CD4-positive, alpha-beta memory T cell (primary cell): ENCODE results near the gene MICB. TPM values are rescaled to one million over a fixed set of nuclear protein-coding genes. Genes with fewer than 3 reads are reported as not detected.
"Not testable (repeated sequence)": the region's sequence is repeated elsewhere in the genome, so short reads cannot be mapped to it uniquely, and the experiment has no call there.

Source experiments
- CTCF ChIA-PET: fragments of 350-600 bp; sonication (Branson Sonifier 250); formaldehyde crosslinking; loops from one replicate; lab custom pipeline; 2021; ENCODE audit warnings: inconsistent platforms; ENCODE audit not compliant: partially characterized antibody; lab: Charles Lee
- POLR2A ChIA-PET: fragments of 350-600 bp; sonication (Branson Sonifier 250); formaldehyde crosslinking; loops from one replicate; lab custom pipeline; 2021; ENCODE audit not compliant: partially characterized antibody; lab: Charles Lee
- DNase-seq, 5 donors: peaks; one replicate each; pipeline versions ENCODE4 v3.0.0 to v3.0.0-alpha.2; 2020 to 2022; ENCODE audit warnings: mixed read lengths in 1 of 5
- H3K27ac ChIP-seq: one replicate; pipeline ENCODE4 v1.7.0; 2013; ENCODE audit warnings: low read depth, low read length
- H3K27me3 ChIP-seq: 2 replicates; pipeline ENCODE4 v1.7.0; 2013; ENCODE audit warnings: mild to moderate bottlenecking, low read length, moderate library complexity; ENCODE audit not compliant: insufficient read depth
- H3K36me3 ChIP-seq: 2 replicates; pipeline ENCODE4 v1.7.0; 2013; ENCODE audit warnings: mild to moderate bottlenecking, low read length, moderate library complexity; ENCODE audit not compliant: insufficient read depth
- H3K4me1 ChIP-seq: 2 replicates; pipeline ENCODE4 v1.7.0; 2013; ENCODE audit warnings: mild to moderate bottlenecking, low read length, moderate library complexity; ENCODE audit not compliant: insufficient read depth
- H3K4me3 ChIP-seq, 2 donors: one replicate each; pipeline ENCODE4 v1.7.0; 2013; ENCODE audit warnings: low read length in 2 of 2, mild to moderate bottlenecking in 1 of 2
- H3K9me3 ChIP-seq, 2 donors: one replicate each; pipeline ENCODE4 v1.7.0; 2013; ENCODE audit warnings: low read length in 2 of 2, control low read depth in 1 of 2; ENCODE audit not compliant: control insufficient read depth in 1 of 2
- H3K27ac Mint-ChIP-seq, 7 donors: one replicate each; pipeline ENCODE4 v1.8.0; 2020 to 2021; ENCODE audit warnings: mixed read lengths in 7 of 7, mild to moderate bottlenecking in 6 of 7, inconsistent platforms in 3 of 7, moderate library complexity in 3 of 7
- H3K27me3 Mint-ChIP-seq, 2 donors: one replicate each; pipeline ENCODE4 v1.8.0; 2020 to 2021; ENCODE audit warnings: mixed read lengths in 2 of 2
- H3K36me3 Mint-ChIP-seq, 2 donors: one replicate each; pipeline ENCODE4 v1.8.0; 2020 to 2021; ENCODE audit warnings: mixed read lengths in 2 of 2, inconsistent platforms in 1 of 2, mild to moderate bottlenecking in 1 of 2
- H3K4me1 Mint-ChIP-seq, 4 donors: one replicate each; pipeline ENCODE4 v1.8.0; 2020 to 2021; ENCODE audit warnings: mixed read lengths in 4 of 4, mild to moderate bottlenecking in 1 of 4
- H3K4me3 Mint-ChIP-seq, 8 donors: one replicate each; pipeline ENCODE4 v1.8.0; 2020 to 2021; ENCODE audit warnings: mixed read lengths in 8 of 8, mild to moderate bottlenecking in 7 of 8, moderate library complexity in 6 of 8, inconsistent platforms in 3 of 8
- H3K9me3 Mint-ChIP-seq, 8 donors: one replicate each; pipeline ENCODE4 v1.8.0; 2020 to 2021; ENCODE audit warnings: mixed read lengths in 8 of 8, mild to moderate bottlenecking in 5 of 8, inconsistent platforms in 3 of 8, moderate library complexity in 1 of 8
- intact Hi-C: fragments of 100-400 bp; cut with micrococcal nuclease; formaldehyde crosslinking; loops from one replicate; pipeline ENCODE4 v1.15.1; 2023
- polyA plus RNA-seq, 2 donors: library from polyadenylated mRNA; unstranded; fragments of 300-500 nt; fragmentation: Illumina TruSeq; gene quantifications; one replicate each; pipeline ENCODE4 v1.2.3, GENCODE V29; 2021
- total RNA-seq, 2 experiments: library from RNA; stranded (reverse); gene quantifications; one replicate each; pipeline ENCODE4 v1.2.3, GENCODE V29; 2021

Gene MICB
- total RNA-seq (10 to 100 TPM; 21.4 to 26.3 TPM), polyA plus RNA-seq (10 to 100 TPM in 1 of 2 donors, 1 to 10 TPM in 1; 8.0 to 11.5 TPM)

GRCh38 chr6:31497531-31498476 lies at the start of gene MICB:
Gene MICB, plus strand, starts transcription at chr6:31498145. Its CDS starts 49 bp downstream, at chr6:31498194.
- Mint-ChIP-seq H3K4me1 (peaks cover 47 to 85% (median 63%) of the 10 kb centered on the region in 4 donors), H3K9me3 (peaks cover 0 to 2% (median 0%) of the 10 kb centered on the region in 8 donors), H3K27me3 (no peaks in the 10 kb centered on the region), H3K36me3 (peaks cover 0 to 13% of the 10 kb centered on the region in 2 donors), H3K27ac (peak within 1 kb of the TSS; percentile 85 to 97 (median 95)), H3K4me3 (peak within 1 kb of the TSS; percentile 90 to 98 (median 94))
- intact Hi-C loops: no loop called here
- H3K27me3 ChIP-seq: no peaks in the 10 kb centered on the region
- ChIA-PET POLR2A (interaction anchor here (0.6 to 7.8 kb wide), 14 partner anchors 24 to 478 kb away, joined by 3 to 152 read pairs (median 6); partner anchors contain the start of genes ATP6V1G2, BAG6, DDX39B and LTB), CTCF (interaction anchor here (0.6 to 6.3 kb wide), 5 partner anchors 19 to 99 kb away, joined by 3 to 82 read pairs (median 6); partner anchors contain the start of gene DDX39B)
- peak within 1 kb of the TSS; percentile 78 for H3K27ac ChIP-seq
- no peaks in the 10 kb centered on the region for H3K36me3 ChIP-seq
- H3K4me3 ChIP-seq: peak within 1 kb of the TSS; percentile 67 to 86
- peaks cover 53% of the 10 kb centered on the region for H3K4me1 ChIP-seq
- no peaks in the 10 kb centered on the region for H3K9me3 ChIP-seq
- DNase-seq: peak; percentile 80 to 94 (median 81)

DNA sequence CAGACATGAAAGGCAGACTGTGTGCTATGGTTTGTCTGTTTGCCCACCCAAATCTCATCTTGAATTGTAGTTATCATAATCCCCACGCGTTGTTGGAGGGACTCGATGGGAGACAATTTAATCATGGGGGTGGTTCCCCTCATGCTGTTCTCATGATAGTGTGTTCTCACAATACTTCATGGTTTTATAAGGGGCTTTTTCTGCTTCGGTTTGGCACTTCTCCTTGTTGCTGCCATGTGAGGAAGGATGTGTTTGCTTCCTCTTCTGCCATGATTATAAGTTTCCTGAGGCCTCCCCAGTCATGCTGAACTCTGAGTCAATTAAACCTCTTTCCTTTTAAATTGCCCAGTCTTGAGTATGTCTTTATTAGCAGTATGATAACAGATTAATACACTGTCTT lies 47.2 kb upstream of the MICB start:
- no peaks in the 10 kb centered on the region for H3K4me1 Mint-ChIP-seq
- Histone ChIP-seq H3K27ac (no peak overlapping the region), H3K9me3 (no peaks in the 10 kb centered on the region), H3K4me1 (no peaks in the 10 kb centered on the region), H3K27me3 (peaks cover 7% of the 10 kb centered on the region), H3K36me3 (no peaks in the 10 kb centered on the region), H3K4me3 (no peak overlapping the region)
- ChIA-PET CTCF (no interaction called here), POLR2A (no interaction called here)
- intact Hi-C loops: no loop called here
- no peak overlapping the region for H3K4me3 Mint-ChIP-seq
- no peak for DNase-seq
- H3K9me3 Mint-ChIP-seq: peaks cover 0 to 20% (median 8%) of the 10 kb centered on the region in 8 donors
- peaks cover 11 to 12% of the 10 kb centered on the region in 2 donors for H3K27me3 Mint-ChIP-seq
- H3K36me3 Mint-ChIP-seq: peaks cover 3 to 5% of the 10 kb centered on the region in 2 donors
- no peak overlapping the region for H3K27ac Mint-ChIP-seq

- peaks cover 3 to 5% of the 10 kb centered on the region in 2 donors for H3K36me3 Mint-ChIP-seq
- DNase-seq: no peak
- CTCF ChIA-PET: no interaction called here
Observed at GRCh38 chr6:31452859-31453258, 45.1 kb upstream of the MICB start.

GRCh38 chr6:31453259-31453658 lies 44.7 kb upstream of the MICB start:
- ChIA-PET CTCF (no interaction called here), POLR2A (interaction anchor here (1.4 kb wide), 1 partner anchor 9 kb away, joined by 4 read pairs; no protein-coding TSS in a partner anchor)
- intact Hi-C loops: no loop called here
- H3K27ac Mint-ChIP-seq: peak overlapping the region in 1 of 7 donors; percentile 35
- H3K36me3 Mint-ChIP-seq: peaks cover 3 to 5% of the 10 kb centered on the region in 2 donors
- H3K4me3 ChIP-seq: no peak overlapping the region
- H3K27me3 Mint-ChIP-seq: peaks cover 7 to 8% of the 10 kb centered on the region in 2 donors
- H3K9me3 ChIP-seq: no peaks in the 10 kb centered on the region
- no peak overlapping the region for H3K27ac ChIP-seq
- no peak for DNase-seq
- no peak overlapping the region for H3K4me3 Mint-ChIP-seq
- no peaks in the 10 kb centered on the region for H3K4me1 ChIP-seq
- H3K9me3 Mint-ChIP-seq: peaks cover 0 to 20% (median 8%) of the 10 kb centered on the region in 8 donors
- no peaks in the 10 kb centered on the region for H3K4me1 Mint-ChIP-seq
- H3K27me3 ChIP-seq: peaks cover 7% of the 10 kb centered on the region
- H3K36me3 ChIP-seq: no peaks in the 10 kb centered on the region

More at GRCh38 chr6:31452859-31453258, 45.1 kb upstream of the MICB start:
- H3K27me3 Mint-ChIP-seq: peaks cover 7 to 8% of the 10 kb centered on the region in 2 donors
- no peak overlapping the region for H3K27ac Mint-ChIP-seq
- Histone ChIP-seq H3K27me3 (peaks cover 7% of the 10 kb centered on the region), H3K27ac (no peak overlapping the region), H3K9me3 (no peaks in the 10 kb centered on the region), H3K36me3 (no peaks in the 10 kb centered on the region), H3K4me3 (no peak overlapping the region), H3K4me1 (no peaks in the 10 kb centered on the region)
- H3K9me3 Mint-ChIP-seq: peaks cover 0 to 20% (median 8%) of the 10 kb centered on the region in 8 donors
- no peaks in the 10 kb centered on the region for H3K4me1 Mint-ChIP-seq
- POLR2A ChIA-PET: interaction anchor here (1.4 kb wide), 1 partner anchor 10 kb away, joined by 4 read pairs; no protein-coding TSS in a partner anchor
- H3K4me3 Mint-ChIP-seq: no peak overlapping the region
- intact Hi-C loops: no loop called here

DNA sequence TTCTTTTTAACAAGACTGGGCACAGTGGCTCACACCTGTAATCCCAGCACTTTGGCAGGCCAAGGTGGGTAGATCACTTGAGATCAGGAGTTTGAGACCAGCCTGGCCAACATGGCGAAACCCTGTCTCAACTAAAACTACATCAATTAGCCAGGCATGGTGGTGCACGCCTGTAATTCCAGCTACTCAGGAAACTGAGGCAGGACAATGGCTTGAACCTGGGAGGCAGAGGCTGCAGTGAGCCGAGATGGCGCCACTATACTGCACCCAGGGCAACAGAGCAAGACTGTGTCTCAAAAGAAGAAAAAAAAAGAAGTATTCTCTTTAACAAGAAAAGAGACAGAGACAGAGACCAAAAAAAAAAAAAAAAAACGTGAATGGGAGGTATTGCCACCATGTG lies 38.1 kb upstream of the MICB start:
- H3K27me3 ChIP-seq, H3K27me3 Mint-ChIP-seq, H3K9me3 Mint-ChIP-seq, CTCF ChIA-PET, intact Hi-C loops, H3K4me3 Mint-ChIP-seq, DNase-seq, H3K9me3 ChIP-seq, POLR2A ChIA-PET, H3K4me3 ChIP-seq, H3K36me3 ChIP-seq, H3K27ac ChIP-seq: not testable (repeated sequence)
- peaks cover 12 to 23% of the 10 kb centered on the region in 2 donors for H3K36me3 Mint-ChIP-seq
- H3K4me1 ChIP-seq: peaks cover 22% of the 10 kb centered on the region
- H3K27ac Mint-ChIP-seq: peak overlapping the region in 1 of 7 donors; percentile 27
- H3K4me1 Mint-ChIP-seq: peaks cover 16 to 40% (median 28%) of the 10 kb centered on the region in 4 donors

DNA sequence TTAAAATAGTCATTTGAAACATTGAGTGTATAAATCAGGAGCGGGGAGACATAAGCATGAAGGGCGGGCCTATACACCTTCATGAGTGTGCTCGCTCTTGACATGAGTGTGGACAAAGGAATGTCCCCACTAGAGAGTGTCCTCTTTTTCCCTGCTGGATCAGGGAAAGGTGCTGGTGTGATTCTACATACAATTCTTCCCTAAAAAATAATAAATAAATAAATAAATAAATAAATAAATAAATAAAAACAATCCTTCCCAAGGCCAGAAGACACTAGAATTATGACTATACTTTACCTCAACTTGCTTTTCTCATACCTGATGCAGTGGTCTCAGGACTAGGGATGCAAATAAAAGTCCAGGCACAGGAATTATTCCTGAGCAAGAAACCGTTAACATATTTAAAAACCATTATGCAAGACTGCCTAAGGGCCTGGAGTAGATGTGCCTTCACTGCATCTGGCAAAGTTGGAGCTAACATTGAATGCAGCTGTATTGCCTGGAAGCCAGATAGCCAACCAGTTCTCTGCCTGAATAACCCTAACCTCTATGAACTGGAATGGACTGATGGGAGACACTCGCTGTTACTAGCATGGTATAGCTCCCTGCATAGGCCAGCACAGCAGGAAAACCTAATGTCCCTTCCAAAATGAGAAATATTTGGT lies 37.5 kb upstream of the MICB start:
- peaks cover 18 to 29% of the 10 kb centered on the region in 2 donors for H3K36me3 Mint-ChIP-seq
- H3K4me3 Mint-ChIP-seq: peak overlapping the region in 5 of 8 donors; percentile 5 to 71 (median 46)
- no peaks in the 10 kb centered on the region for H3K27me3 ChIP-seq
- H3K4me1 ChIP-seq: peaks cover 28% of the 10 kb centered on the region
- ChIA-PET CTCF (interaction anchor here (1.1 kb wide), 1 partner anchor 19 kb away, joined by 4 read pairs; no protein-coding TSS in a partner anchor), POLR2A (interaction anchor here (3.0 kb wide), 1 partner anchor 11 kb away, joined by 24 read pairs; no protein-coding TSS in a partner anchor)
- no peaks in the 10 kb centered on the region for H3K9me3 ChIP-seq
- H3K27ac ChIP-seq: no peak overlapping the region
- H3K4me1 Mint-ChIP-seq: peaks cover 22 to 46% (median 34%) of the 10 kb centered on the region in 4 donors
- peaks cover 5% of the 10 kb centered on the region for H3K36me3 ChIP-seq
- intact Hi-C loops: no loop called here
- H3K9me3 Mint-ChIP-seq: peaks cover 0 to 1% (median 0%) of the 10 kb centered on the region in 8 donors
- no peak for DNase-seq
- no peak overlapping the region for H3K4me3 ChIP-seq
- peak overlapping the region; percentile 59 to 99 (median 77) for H3K27ac Mint-ChIP-seq
- no peaks in the 10 kb centered on the region for H3K27me3 Mint-ChIP-seq
